ENCODE data around the gene GPN2. TPM values are rescaled to one million over a fixed set of nuclear protein-coding genes. Genes with fewer than 3 reads are reported as not detected.

GPN2 gene
- total RNA-seq, 1 donor from 2014 or later = 9.5 TPM

GRCh38 chr1:26862781-26863684, 27.1 kb downstream of the GPN2 start, which contains the start of gene SFN:
TSS of gene SFN (plus strand) at chr1:26863149. CDS start at chr1:26863213, 64 bp downstream.
- TF ChIP-seq CTCF (IDR thresholded peaks at IDR 0.05; ENCODE audit: insufficient read depth, low read length, poor library complexity, severe bottlenecking) = peak; percentile 82
- H3K4me3 ChIP-seq (ENCODE audit: low read depth, low read length) = peak within 1 kb of the TSS; percentile 77
- no peaks in the 10 kb centered on the region for H3K27me3 ChIP-seq (ENCODE audit: control insufficient read depth, insufficient read depth, low read length)
- no peaks in the 10 kb centered on the region for H3K36me3 ChIP-seq (ENCODE audit: control insufficient read depth, insufficient read depth, low read length)
- peak; percentile 80 for DNase-seq (ENCODE audit: low read depth)

- no peak for TF ChIP-seq CTCF (IDR thresholded peaks at IDR 0.05; ENCODE audit: insufficient read depth, low read length, poor library complexity, severe bottlenecking)
- no peaks in the 10 kb centered on the region for H3K27me3 ChIP-seq (ENCODE audit: control insufficient read depth, insufficient read depth, low read length)
- DNase-seq (ENCODE audit: low read depth) = no peak
- H3K4me3 ChIP-seq (ENCODE audit: low read depth, low read length) = no peak overlapping the region
- H3K36me3 ChIP-seq (ENCODE audit: control insufficient read depth, insufficient read depth, low read length) = no peaks in the 10 kb centered on the region
These were observed 28.1 kb downstream of the GPN2 start for GRCh38 chr1:26861889-26862378.

GRCh38 chr1:26861286-26861701, 28.8 kb downstream of the GPN2 start:
- no peak for DNase-seq (ENCODE audit: low read depth)
- H3K4me3 ChIP-seq (ENCODE audit: low read depth, low read length) = no peak overlapping the region

GRCh38 chr1:26858891-26859640, 31.0 kb downstream of the GPN2 start:
- no peaks in the 10 kb centered on the region for H3K27me3 ChIP-seq (ENCODE audit: control insufficient read depth, insufficient read depth, low read length)
- no peaks in the 10 kb centered on the region for H3K36me3 ChIP-seq (ENCODE audit: control insufficient read depth, insufficient read depth, low read length)
- no peak for TF ChIP-seq CTCF (IDR thresholded peaks at IDR 0.05; ENCODE audit: insufficient read depth, low read length, poor library complexity, severe bottlenecking)
- DNase-seq (ENCODE audit: low read depth) = no peak
- H3K4me3 ChIP-seq (ENCODE audit: low read depth, low read length) = no peak overlapping the region

More at GRCh38 chr1:26861286-26861701, 28.8 kb downstream of the GPN2 start:
- Histone ChIP-seq H3K36me3 (ENCODE audit: control insufficient read depth, insufficient read depth, low read length) (no peaks in the 10 kb centered on the region), H3K27me3 (ENCODE audit: control insufficient read depth, insufficient read depth, low read length) (no peaks in the 10 kb centered on the region)
- TF ChIP-seq CTCF (IDR thresholded peaks at IDR 0.05; ENCODE audit: insufficient read depth, low read length, poor library complexity, severe bottlenecking) = no peak

GRCh38 chr1:26858160-26858559, 31.9 kb downstream of the GPN2 start:
- Histone ChIP-seq H3K36me3 (ENCODE audit: control insufficient read depth, insufficient read depth, low read length) (no peaks in the 10 kb centered on the region), H3K27me3 (ENCODE audit: control insufficient read depth, insufficient read depth, low read length) (no peaks in the 10 kb centered on the region), H3K4me3 (ENCODE audit: low read depth, low read length) (no peak overlapping the region)
- TF ChIP-seq CTCF (IDR thresholded peaks at IDR 0.05; ENCODE audit: insufficient read depth, low read length, poor library complexity, severe bottlenecking) = no peak
- DNase-seq (ENCODE audit: low read depth) = no peak

Data from kidney epithelial cell (primary cell).